Activated CD4-positive, alpha-beta T cell treated with anti-CD3 and anti-CD28 coated beads for 48 hours (primary cell): Measurements from ENCODE around the gene ISM1.

ENCODE experiments used
- DNase-seq: peaks from one replicate; pipeline ENCODE4 v3.0.0-alpha.2; 2020

ISM1 gene

GRCh38 chr20:13284830-13285229 is 63.8 kb downstream of the ISM1 start:
- no peak for DNase-seq

GRCh38 chr20:13285408-13285807 is 64.3 kb downstream of the ISM1 start:
- no peak for DNase-seq

GRCh38 chr20:13286052-13286451 is 65.0 kb downstream of the ISM1 start:
- DNase-seq, result no peak

- no peak for DNase-seq
Measured at GRCh38 chr20:13286607-13287006, 65.5 kb downstream of the ISM1 start.

- no peak for DNase-seq
Measured at GRCh38 chr20:13288357-13288756, 67.3 kb downstream of the ISM1 start.

- no peak for DNase-seq
Measured at GRCh38 chr20:13289031-13289430, 68.0 kb downstream of the ISM1 start.

GRCh38 chr20:13290724-13291123 is 69.7 kb downstream of the ISM1 start:
- no peak for DNase-seq

- DNase-seq, result no peak
Measured at GRCh38 chr20:13291157-13291556, 70.1 kb downstream of the ISM1 start.

- DNase-seq, result no peak
Measured at GRCh38 chr20:13292201-13292885, 71.3 kb downstream of the ISM1 start.

- no peak for DNase-seq
Measured at GRCh38 chr20:13294522-13294921, 73.4 kb downstream of the ISM1 start.

- DNase-seq, result no peak
Measured at GRCh38 chr20:13295637-13296036, 74.6 kb downstream of the ISM1 start.

GRCh38 chr20:13296070-13296469 is 75.0 kb downstream of the ISM1 start:
- DNase-seq, result no peak

- no peak for DNase-seq
Measured at GRCh38 chr20:13297147-13297899, 76.2 kb downstream of the ISM1 start.

- DNase-seq, result no peak
Measured at GRCh38 chr20:13298692-13299373, 77.8 kb downstream of the ISM1 start.

GRCh38 chr20:13299401-13299800 is 78.3 kb downstream of the ISM1 start:
- no peak for DNase-seq

GRCh38 chr20:13301596-13301995 is 80.5 kb downstream of the ISM1 start:
- DNase-seq, result no peak

GRCh38 chr20:13302647-13303450 is 81.8 kb downstream of the ISM1 start:
- peak; percentile 68 for DNase-seq

- no peak for DNase-seq
Measured at GRCh38 chr20:13305284-13305683, 84.2 kb downstream of the ISM1 start.

- no peak for DNase-seq
Measured at GRCh38 chr20:13307562-13308163, 86.6 kb downstream of the ISM1 start.

GRCh38 chr20:13312300-13312699 is 91.2 kb downstream of the ISM1 start:
- DNase-seq, result peak; percentile 58

- DNase-seq, result no peak
Measured at GRCh38 chr20:13313201-13313600, 92.1 kb downstream of the ISM1 start.

GRCh38 chr20:13317439-13317838 is 96.4 kb downstream of the ISM1 start:
- no peak for DNase-seq
